COLO668 (cell line): ENCODE measurements around the gene NLGN1.

Experiments
- DNase-seq: peaks from one replicate; lab custom pipeline; 2025; ENCODE audit not compliant: unreplicated experiment; lab: John Stamatoyannopoulos, UW

NLGN1 gene

GRCh38 chr3:173957646-173958045, 560.1 kb downstream of the NLGN1 start:
- no peak for DNase-seq

- DNase-seq, result no peak
Measured at GRCh38 chr3:173958805-173959204, 561.3 kb downstream of the NLGN1 start.

GRCh38 chr3:173970281-173970680, 572.7 kb downstream of the NLGN1 start:
- no peak for DNase-seq

- no peak for DNase-seq
Measured at GRCh38 chr3:173976281-173976680, 578.7 kb downstream of the NLGN1 start.

GRCh38 chr3:173977747-173978146, 580.2 kb downstream of the NLGN1 start:
- DNase-seq, result no peak

GRCh38 chr3:173983343-173983742, 585.8 kb downstream of the NLGN1 start:
- DNase-seq, result no peak

GRCh38 chr3:173986861-173987410, 589.4 kb downstream of the NLGN1 start:
- no peak for DNase-seq

GRCh38 chr3:173988909-173989308, 591.4 kb downstream of the NLGN1 start:
- DNase-seq, result no peak

GRCh38 chr3:173992416-173992815, 594.9 kb downstream of the NLGN1 start:
- no peak for DNase-seq

GRCh38 chr3:173993299-173993698, 595.8 kb downstream of the NLGN1 start:
- DNase-seq, result no peak

GRCh38 chr3:174000675-174001074, 603.1 kb downstream of the NLGN1 start:
- no peak for DNase-seq

GRCh38 chr3:174002543-174002942, 605.0 kb downstream of the NLGN1 start:
- DNase-seq, result no peak

GRCh38 chr3:174010907-174011306, 613.4 kb downstream of the NLGN1 start:
- no peak for DNase-seq

- DNase-seq, result no peak
Measured at GRCh38 chr3:174016186-174016585, 618.6 kb downstream of the NLGN1 start.

GRCh38 chr3:174020156-174020555, 622.6 kb downstream of the NLGN1 start:
- DNase-seq, result no peak

GRCh38 chr3:174023421-174023820, 625.9 kb downstream of the NLGN1 start:
- no peak for DNase-seq

GRCh38 chr3:174028673-174029072, 631.1 kb downstream of the NLGN1 start:
- DNase-seq, result no peak

- no peak for DNase-seq
Measured at GRCh38 chr3:174035328-174035886, 637.9 kb downstream of the NLGN1 start.

- no peak for DNase-seq
Measured at GRCh38 chr3:174046311-174046710, 648.8 kb downstream of the NLGN1 start.

- DNase-seq, result no peak
Measured at GRCh38 chr3:174049472-174049871, 651.9 kb downstream of the NLGN1 start.

- DNase-seq, result no peak
Measured at GRCh38 chr3:174051191-174051590, 653.6 kb downstream of the NLGN1 start.

GRCh38 chr3:174058804-174059203, 661.3 kb downstream of the NLGN1 start:
- DNase-seq, result no peak

- no peak for DNase-seq
Measured at GRCh38 chr3:174060431-174060830, 662.9 kb downstream of the NLGN1 start.
